ENCODE results near the gene EFNA4.

- TF ChIP-seq CTCF (IDR thresholded peaks at IDR 0.05) (no peak), POLR2AphosphoS5 (IDR thresholded peaks at IDR 0.05; ENCODE audit: low read depth, low read length) (no peak), REST (IDR thresholded peaks at IDR 0.05; ENCODE audit: insufficient read depth in 1 of 2, low read depth in 2 of 2, low read length in 1 of 2) (no peak), SIN3A (IDR thresholded peaks at IDR 0.05; ENCODE audit: borderline replicate concordance, insufficient read depth, low read depth, low read length) (no peak)
Measured at GRCh38 chr1:155076371-155076770, 12.8 kb downstream of the EFNA4 start.
